ENCODE data around the gene DMPK. TPM values are rescaled to one million over a fixed set of nuclear protein-coding genes. Genes with fewer than 3 reads are reported as not detected.

DMPK gene
- total and polyA plus RNA-seq, 9 of the 15 experiments (the other 6 are each of a cell fraction or from before 2014, with no cell fraction given), result 0.24 to 31.3 (median 7.3) TPM

Other genes with a start within 250 kb of the DMPK start
Only the 7 nearest of the 19 such genes appear.
- gene FBXO46, start 51.6 kb downstream of the DMPK start, total RNA-seq (2014; rRNA removed), result 13.2 and 18.5 TPM in 2 replicates
- gene FBXO46, start 51.6 kb downstream of the DMPK start, total RNA-seq (2014; rRNA removed; fragmentation: Illumina TruSeq; extraction: Trizol), result 5.0 and 5.5 TPM in 2 replicates
- 7.9 and 8.3 TPM in 2 replicates for gene FBXO46, start 51.6 kb downstream of the DMPK start, total RNA-seq (2015; rRNA removed; fragmentation: Illumina TruSeq; extraction: Trizol)
- 32.6 and 36.1 TPM in 2 replicates for gene FBXO46, start 51.6 kb downstream of the DMPK start, total RNA-seq (2021)
- gene FBXO46, start 51.6 kb downstream of the DMPK start, polyA plus RNA-seq (2011; rRNA removed), result 5.4 and 6.1 TPM in 2 replicates
- gene FBXO46, start 51.6 kb downstream of the DMPK start, polyA plus RNA-seq (2014; fragmentation: Illumina TruSeq; extraction: Trizol), result 7.3 and 10.9 TPM in 2 replicates
- gene FBXO46, start 51.6 kb downstream of the DMPK start, polyA plus RNA-seq (2014; fragmentation: Nextera tagmentation; extraction: Ambion mirVana), result 1 to 10 TPM; 1.5 to 4.0 TPM
- 11.8 and 15.6 TPM in 2 replicates for gene FBXO46, start 51.6 kb downstream of the DMPK start, polyA plus RNA-seq (2014; rRNA removed)
- gene MEIOSIN, start 49.1 kb downstream of the DMPK start, total RNA-seq (2014; rRNA removed), result 1.6 and 2.4 TPM in 2 replicates
- gene MEIOSIN, start 49.1 kb downstream of the DMPK start, total RNA-seq (2014; rRNA removed; fragmentation: Illumina TruSeq; extraction: Trizol), result 0.64 and 0.76 TPM in 2 replicates
- gene MEIOSIN, start 49.1 kb downstream of the DMPK start, total RNA-seq (2015; rRNA removed; fragmentation: Illumina TruSeq; extraction: Trizol), result 0.51 and 0.64 TPM in 2 replicates
- 1.5 and 2.0 TPM in 2 replicates for gene MEIOSIN, start 49.1 kb downstream of the DMPK start, total RNA-seq (2021)
- 0.20 and 1.4 TPM in 2 replicates for gene MEIOSIN, start 49.1 kb downstream of the DMPK start, polyA plus RNA-seq (2011; rRNA removed)
- 1.8 and 2.2 TPM in 2 replicates for gene MEIOSIN, start 49.1 kb downstream of the DMPK start, polyA plus RNA-seq (2014; fragmentation: Illumina TruSeq; extraction: Trizol)
- gene MEIOSIN, start 49.1 kb downstream of the DMPK start, polyA plus RNA-seq (2014; fragmentation: Nextera tagmentation; extraction: Ambion mirVana), result under 1 TPM; 0.06 to 0.07 TPM
- gene MEIOSIN, start 49.1 kb downstream of the DMPK start, polyA plus RNA-seq (2014; rRNA removed), result 1.2 and 1.6 TPM in 2 replicates
- 7.9 and 9.0 TPM in 2 replicates for gene SIX5, start 13.2 kb downstream of the DMPK start, total RNA-seq (2014; rRNA removed)
- gene SIX5, start 13.2 kb downstream of the DMPK start, total RNA-seq (2014; rRNA removed; fragmentation: Illumina TruSeq; extraction: Trizol), result 1.0 and 1.4 TPM in 2 replicates
- gene SIX5, start 13.2 kb downstream of the DMPK start, total RNA-seq (2015; rRNA removed; fragmentation: Illumina TruSeq; extraction: Trizol), result 4.2 and 5.0 TPM in 2 replicates
- gene SIX5, start 13.2 kb downstream of the DMPK start, total RNA-seq (2021), result 15.2 and 17.2 TPM in 2 replicates
- gene SIX5, start 13.2 kb downstream of the DMPK start, polyA plus RNA-seq (2011; rRNA removed), result 2.5 and 6.1 TPM in 2 replicates
- gene SIX5, start 13.2 kb downstream of the DMPK start, polyA plus RNA-seq (2014; fragmentation: Illumina TruSeq; extraction: Trizol), result 7.4 and 12.5 TPM in 2 replicates
- not detected for gene SIX5, start 13.2 kb downstream of the DMPK start, polyA plus RNA-seq (2014; fragmentation: Nextera tagmentation; extraction: Ambion mirVana)
- 9.7 and 10.2 TPM in 2 replicates for gene SIX5, start 13.2 kb downstream of the DMPK start, polyA plus RNA-seq (2014; rRNA removed)
- gene DMWD, start 10.4 kb upstream of the DMPK start, total RNA-seq (2014; rRNA removed), result 30.5 and 38.4 TPM in 2 replicates
- gene DMWD, start 10.4 kb upstream of the DMPK start, total RNA-seq (2014; rRNA removed; fragmentation: Illumina TruSeq; extraction: Trizol), result 18.1 and 20.0 TPM in 2 replicates
- 19.0 and 20.7 TPM in 2 replicates for gene DMWD, start 10.4 kb upstream of the DMPK start, total RNA-seq (2015; rRNA removed; fragmentation: Illumina TruSeq; extraction: Trizol)
- gene DMWD, start 10.4 kb upstream of the DMPK start, total RNA-seq (2021), result 51.3 and 54.6 TPM in 2 replicates
- gene DMWD, start 10.4 kb upstream of the DMPK start, polyA plus RNA-seq (2011; rRNA removed), result 15.6 and 22.6 TPM in 2 replicates
- 15.4 and 18.7 TPM in 2 replicates for gene DMWD, start 10.4 kb upstream of the DMPK start, polyA plus RNA-seq (2014; fragmentation: Illumina TruSeq; extraction: Trizol)
- gene DMWD, start 10.4 kb upstream of the DMPK start, polyA plus RNA-seq (2014; fragmentation: Nextera tagmentation; extraction: Ambion mirVana), result 1 to 10 TPM; 4.7 to 7.9 TPM
- 27.7 and 32.8 TPM in 2 replicates for gene DMWD, start 10.4 kb upstream of the DMPK start, polyA plus RNA-seq (2014; rRNA removed)
- gene RSPH6A, start 32.8 kb upstream of the DMPK start, total RNA-seq (2014; rRNA removed), result not detected in 2 replicates
- gene RSPH6A, start 32.8 kb upstream of the DMPK start, total RNA-seq (2014; rRNA removed; fragmentation: Illumina TruSeq; extraction: Trizol), result not detected in 2 replicates
- gene RSPH6A, start 32.8 kb upstream of the DMPK start, total RNA-seq (2015; rRNA removed; fragmentation: Illumina TruSeq; extraction: Trizol), result 0.07 TPM in 1 of 2 replicates, not detected in the other
- 0.07 TPM in 1 of 2 replicates, not detected in the other for gene RSPH6A, start 32.8 kb upstream of the DMPK start, total RNA-seq (2021)
- gene RSPH6A, start 32.8 kb upstream of the DMPK start, polyA plus RNA-seq (2011; rRNA removed), result 0.03 and 0.04 TPM in 2 replicates
- gene RSPH6A, start 32.8 kb upstream of the DMPK start, polyA plus RNA-seq (2014; fragmentation: Illumina TruSeq; extraction: Trizol), result not detected in 2 replicates
- gene RSPH6A, start 32.8 kb upstream of the DMPK start, polyA plus RNA-seq (2014; fragmentation: Nextera tagmentation; extraction: Ambion mirVana), result not detected
- 0.07 and 0.15 TPM in 2 replicates for gene RSPH6A, start 32.8 kb upstream of the DMPK start, polyA plus RNA-seq (2014; rRNA removed)
- gene SYMPK, start 80.7 kb upstream of the DMPK start, total RNA-seq (2014; rRNA removed), result 58.4 and 60.4 TPM in 2 replicates
- 26.4 and 31.4 TPM in 2 replicates for gene SYMPK, start 80.7 kb upstream of the DMPK start, total RNA-seq (2014; rRNA removed; fragmentation: Illumina TruSeq; extraction: Trizol)
- 38.7 and 40.9 TPM in 2 replicates for gene SYMPK, start 80.7 kb upstream of the DMPK start, total RNA-seq (2015; rRNA removed; fragmentation: Illumina TruSeq; extraction: Trizol)
- gene SYMPK, start 80.7 kb upstream of the DMPK start, total RNA-seq (2021), result 86.9 and 95.5 TPM in 2 replicates
- 80.3 and 101 TPM in 2 replicates for gene SYMPK, start 80.7 kb upstream of the DMPK start, polyA plus RNA-seq (2011; rRNA removed)
- 79.4 and 82.9 TPM in 2 replicates for gene SYMPK, start 80.7 kb upstream of the DMPK start, polyA plus RNA-seq (2014; fragmentation: Illumina TruSeq; extraction: Trizol)
- gene SYMPK, start 80.7 kb upstream of the DMPK start, polyA plus RNA-seq (2014; fragmentation: Nextera tagmentation; extraction: Ambion mirVana), result under 1 TPM; 0.73 to 0.85 TPM
- gene SYMPK, start 80.7 kb upstream of the DMPK start, polyA plus RNA-seq (2014; rRNA removed), result 63.1 and 66.5 TPM in 2 replicates
- 5.5 and 8.9 TPM in 2 replicates for gene FOXA3, start 81.8 kb upstream of the DMPK start, total RNA-seq (2014; rRNA removed)
- 3.3 and 3.5 TPM in 2 replicates for gene FOXA3, start 81.8 kb upstream of the DMPK start, total RNA-seq (2014; rRNA removed; fragmentation: Illumina TruSeq; extraction: Trizol)
- 3.2 and 3.5 TPM in 2 replicates for gene FOXA3, start 81.8 kb upstream of the DMPK start, total RNA-seq (2015; rRNA removed; fragmentation: Illumina TruSeq; extraction: Trizol)
- 8.1 and 8.6 TPM in 2 replicates for gene FOXA3, start 81.8 kb upstream of the DMPK start, total RNA-seq (2021)
- 10.7 and 15.5 TPM in 2 replicates for gene FOXA3, start 81.8 kb upstream of the DMPK start, polyA plus RNA-seq (2011; rRNA removed)
- 4.7 and 6.1 TPM in 2 replicates for gene FOXA3, start 81.8 kb upstream of the DMPK start, polyA plus RNA-seq (2014; fragmentation: Illumina TruSeq; extraction: Trizol)
- 1 to 10 TPM; 1.3 to 1.5 TPM for gene FOXA3, start 81.8 kb upstream of the DMPK start, polyA plus RNA-seq (2014; fragmentation: Nextera tagmentation; extraction: Ambion mirVana)
- 5.0 and 6.7 TPM in 2 replicates for gene FOXA3, start 81.8 kb upstream of the DMPK start, polyA plus RNA-seq (2014; rRNA removed)

Measured in K562 (cell line).